G401 (cell line): ENCODE data around the gene ALCAM. TPM values are rescaled to one million over a fixed set of nuclear protein-coding genes. Genes with fewer than 3 reads are reported as not detected.
"Not testable (repeated sequence)": the region's sequence is repeated elsewhere in the genome, so short reads cannot be mapped to it uniquely, and the experiment has no call there.

Experiments used
- DNase-seq: peaks from one replicate; pipeline ENCODE4 v3.0.0-alpha.2; 2015; ENCODE audit warnings: low spot score
- in situ Hi-C: cut with HindIII; loops from 2 replicates; pipeline ENCODE4 v1.10.0; 2016; ENCODE audit warnings: low sequenced_read_pairs, mixed read lengths
- total RNA-seq: library from RNA; depleted of rRNA; stranded (reverse); fragments of >200 nt; shearing (Covaris generic); gene quantifications from 2 replicates; pipeline ENCODE4 v1.2.3, GENCODE V29; 2014

ALCAM gene
- total RNA-seq, 1 experiment from 2014 or later = 0.24 TPM

- in situ Hi-C loops = no loop called here
- no peak for DNase-seq
These were observed 18.5 kb downstream of the ALCAM start for GRCh38 chr3:105385179-105385578.

GRCh38 chr3:105385819-105386508, 19.3 kb downstream of the ALCAM start:
- DNase-seq = no peak
- in situ Hi-C loops = no loop called here

- DNase-seq = no peak
- in situ Hi-C loops = no loop called here
These were observed 20.5 kb downstream of the ALCAM start for GRCh38 chr3:105387122-105387751.

- in situ Hi-C loops = no loop called here
- DNase-seq = no peak
These were observed 21.5 kb downstream of the ALCAM start for GRCh38 chr3:105388176-105388575.

- in situ Hi-C loops, DNase-seq: not testable (repeated sequence)
These were observed 23.1 kb downstream of the ALCAM start for GRCh38 chr3:105389759-105390158.

- in situ Hi-C loops, DNase-seq: not testable (repeated sequence)
These were observed 25.9 kb downstream of the ALCAM start for GRCh38 chr3:105392598-105392997.

- DNase-seq = no peak
- in situ Hi-C loops = no loop called here
These were observed 27.5 kb downstream of the ALCAM start for GRCh38 chr3:105394177-105394576.

GRCh38 chr3:105397974-105398373, 31.3 kb downstream of the ALCAM start:
- no peak for DNase-seq
- in situ Hi-C loops = no loop called here

- in situ Hi-C loops = no loop called here
- DNase-seq = no peak
These were observed 31.7 kb downstream of the ALCAM start for GRCh38 chr3:105398437-105398836.

- in situ Hi-C loops = no loop called here
- DNase-seq = no peak
These were observed 32.4 kb downstream of the ALCAM start for GRCh38 chr3:105399062-105399461.

- no peak for DNase-seq
- in situ Hi-C loops = no loop called here
These were observed 32.9 kb downstream of the ALCAM start for GRCh38 chr3:105399611-105400010.

- no peak for DNase-seq
These were observed 34.5 kb downstream of the ALCAM start for GRCh38 chr3:105401254-105401653.

GRCh38 chr3:105401691-105402149, 35.0 kb downstream of the ALCAM start:
- DNase-seq = no peak
- in situ Hi-C loops = no loop called here

More at GRCh38 chr3:105401254-105401653, 34.5 kb downstream of the ALCAM start:
- in situ Hi-C loops = no loop called here

- no peak for DNase-seq
- in situ Hi-C loops = no loop called here
These were observed 35.6 kb downstream of the ALCAM start for GRCh38 chr3:105402287-105402801.

GRCh38 chr3:105403034-105403433, 36.3 kb downstream of the ALCAM start:
- DNase-seq, in situ Hi-C loops: not testable (repeated sequence)

- DNase-seq = no peak
These were observed 39.6 kb downstream of the ALCAM start for GRCh38 chr3:105406268-105406667.

GRCh38 chr3:105409364-105409763, 42.7 kb downstream of the ALCAM start:
- no peak for DNase-seq
- in situ Hi-C loops = no loop called here

More at GRCh38 chr3:105406268-105406667, 39.6 kb downstream of the ALCAM start:
- in situ Hi-C loops = no loop called here

GRCh38 chr3:105413343-105413887, 46.7 kb downstream of the ALCAM start:
- DNase-seq = no peak
- in situ Hi-C loops = no loop called here

GRCh38 chr3:105414841-105415240, 48.1 kb downstream of the ALCAM start:
- in situ Hi-C loops = no loop called here
- DNase-seq = no peak

GRCh38 chr3:105415951-105416350, 49.2 kb downstream of the ALCAM start:
- in situ Hi-C loops = no loop called here
- DNase-seq = no peak
